GM18511 (cell line): ENCODE measurements around the gene PKHD1.

Experiments
- ATAC-seq: cut with Tn5 transposase; IDR thresholded peaks from one replicate; pipeline ENCODE4 v1.9.1; 2021; ENCODE audit warnings: mild to moderate bottlenecking, moderate library complexity; ENCODE audit not compliant: unreplicated experiment

The PKHD1 gene

DNA sequence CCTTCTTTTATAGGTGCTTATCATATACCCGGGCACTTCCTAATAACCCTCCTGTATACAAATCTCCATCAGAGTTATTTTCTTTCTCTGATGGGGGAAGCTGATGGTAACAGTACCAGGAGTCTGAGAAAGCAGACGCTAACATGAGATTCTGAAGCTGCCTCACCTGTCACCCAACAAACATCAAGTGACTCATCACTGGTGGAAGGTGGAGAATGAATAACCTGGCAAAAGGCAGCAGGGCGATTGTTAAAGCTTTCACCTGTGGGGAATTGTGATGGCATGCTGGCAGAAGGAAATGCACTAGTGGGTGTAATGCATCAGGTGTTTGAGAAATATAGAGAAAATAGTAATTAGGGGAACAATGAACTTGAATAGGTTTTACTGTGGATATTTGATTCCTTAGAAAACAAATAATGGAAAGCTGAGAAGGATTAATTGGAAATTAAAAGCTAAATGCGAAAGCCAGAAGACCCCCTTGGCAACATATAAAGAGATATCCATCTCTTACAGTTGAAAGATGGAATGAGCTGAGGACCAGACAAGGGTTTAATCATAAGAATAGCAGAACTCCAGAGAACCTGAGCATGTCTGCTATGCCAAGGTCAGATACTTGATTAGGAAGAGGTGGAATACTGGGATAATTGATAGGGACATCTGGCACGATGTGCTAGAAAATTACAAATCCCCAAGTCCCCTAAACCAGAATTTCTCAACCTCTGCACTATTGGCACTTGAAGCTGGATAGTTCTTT lies 517.1 kb downstream of the PKHD1 start:
- ATAC-seq: no peak

GRCh38 chr6:51569594-51569993 lies 517.8 kb downstream of the PKHD1 start:
- ATAC-seq: no peak

GRCh38 chr6:51568771-51569170 lies 518.6 kb downstream of the PKHD1 start:
- no peak for ATAC-seq

DNA sequence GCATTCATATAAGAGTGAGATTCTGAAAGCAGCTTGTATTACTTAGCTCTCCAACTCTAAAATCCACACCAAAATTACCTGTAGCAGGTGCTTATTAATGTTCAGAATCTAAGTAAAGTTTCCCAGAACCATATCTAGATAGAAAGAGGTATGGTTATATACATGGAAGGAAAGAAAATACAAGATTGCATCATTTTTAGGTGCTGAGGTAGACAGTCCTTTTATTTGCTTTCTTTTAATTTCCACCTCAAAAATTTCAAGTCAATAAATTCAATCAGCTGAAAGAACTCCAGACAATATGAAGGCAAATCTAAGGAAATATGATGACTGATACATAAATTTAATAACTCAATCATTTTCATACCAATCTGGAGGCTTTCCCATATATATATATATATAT lies 521.9 kb downstream of the PKHD1 start:
- ATAC-seq: no peak
